A549 (cell line): ENCODE data around the gene SCFD1. TPM values are rescaled to one million over a fixed set of nuclear protein-coding genes. Genes with fewer than 3 reads are reported as not detected.

Experiments used
- ATAC-seq, 2 experiments: fragments of 200-7000 bp in 1 of 2; fragments of >200 bp in 1 of 2; cut with Nextera tagmentation in 1 of 2; cut with Tn5 transposase in 1 of 2; 3 replicates each; pipeline versions ENCODE4 v1.8.0 to v1.9.1; 2018 to 2020; ENCODE audit warnings: mild to moderate bottlenecking in 1 of 2, moderate library complexity in 1 of 2
- CTCF ChIA-PET: fragments of 300-600 bp; sonication (Branson Sonifier 250); formaldehyde crosslinking; extraction: SDS; loops from one replicate; lab custom pipeline; 2021; ENCODE audit warnings: antibody characterized with exemption, inconsistent platforms; lab: Yijun Ruan, JAX
- POLR2A ChIA-PET: fragments of 350-600 bp; formaldehyde crosslinking; extraction: SDS; loops from one replicate; lab custom pipeline; 2021; ENCODE audit warnings: antibody characterized with exemption, inconsistent platforms; lab: Yijun Ruan, JAX
- DNase-seq, 2 experiments: peaks; one replicate each; pipeline versions ENCODE4 v3.0.0 to v3.0.0-alpha.2; 2011 to 2016; ENCODE audit warnings: low read depth in 1 of 2, low spot score in 1 of 2
- FAIRE-seq: peaks from 2 replicates; lab custom pipeline; 2011; peaks lifted over from hg19 to GRCh38; lab: Jason Lieb, UNC
- H3K27ac ChIP-seq, 2 experiments: fragments of >200 bp; sonication (Bioruptor Twin); formaldehyde crosslinking; 3 replicates each; pipeline ENCODE4 v1.5.1; 2016 to 2017
- H3K4me1 ChIP-seq: fragments of >200 bp; sonication (Bioruptor Twin); formaldehyde crosslinking; 3 replicates; pipeline ENCODE4 v1.6.1; 2016
- H3K4me2 ChIP-seq: fragments of >200 bp; sonication (Bioruptor Twin); formaldehyde crosslinking; 3 replicates; pipeline ENCODE4 v1.6.1; 2016
- H3K4me3 ChIP-seq: fragments of >200 bp; sonication (Bioruptor Twin); formaldehyde crosslinking; 3 replicates; pipeline ENCODE4 v1.5.1; 2016
- H3K9me3 ChIP-seq: fragments of >200 bp; sonication (Bioruptor Twin); formaldehyde crosslinking; 3 replicates; pipeline ENCODE4 v1.6.1; 2016
- CBX8 ChIP-seq: fragments of 200-600 bp; sonication (generic); IDR thresholded peaks from 2 replicates; pipeline ENCODE4 v1.6.1; 2016
- CHD2 ChIP-seq: fragments of 150-350 bp; IDR thresholded peaks from 2 replicates; pipeline ENCODE4 v1.6.1; 2014; ENCODE audit warnings: low read length; ENCODE audit not compliant: partially characterized antibody
- CHD4 ChIP-seq: fragments of 200-600 bp; sonication (generic); IDR thresholded peaks from 2 replicates; pipeline ENCODE4 v1.6.1; 2016; ENCODE audit warnings: antibody characterized with exemption, mild to moderate bottlenecking, borderline replicate concordance
- ELK1 ChIP-seq: fragments of 150-350 bp; IDR thresholded peaks from 2 replicates; pipeline ENCODE4 v1.6.1; 2014; ENCODE audit warnings: low read depth, mild to moderate bottlenecking, low read length
- FOSL2 ChIP-seq, 2 experiments: fragments of 450-650 bp in 1 of 2; fragments of >200 bp in 1 of 2; sonication (Bioruptor Twin) in 1 of 2; formaldehyde crosslinking; IDR thresholded peaks; 2 replicates each; pipeline versions ENCODE4 v1.5.0 to v1.6.1; 2016 to 2020; ENCODE audit warnings: mild to moderate bottlenecking in 1 of 2, moderate library complexity in 1 of 2
- KDM5A ChIP-seq: fragments of 200-600 bp; sonication (generic); IDR thresholded peaks from 2 replicates; pipeline ENCODE4 v1.6.1; 2016; ENCODE audit warnings: antibody characterized with exemption, mild to moderate bottlenecking
- NR3C1 ChIP-seq: fragments of >200 bp; sonication (Bioruptor Twin); formaldehyde crosslinking; IDR thresholded peaks from 3 replicates; pipeline ENCODE4 v1.6.1; 2017
- ZSCAN20 ChIP-seq: fragments of 250-450 bp; sonication (Bioruptor Pico); IDR thresholded peaks from 2 replicates; pipeline ENCODE4 v1.8.0; 2022; ENCODE audit warnings: mild to moderate bottlenecking, moderate library complexity
- WGBS: methylation state at CpG from one replicate; pipeline ENCODE4 v1.1.6; 2017; ENCODE audit errors: missing lambda C conversion rate; 5-methylcytosine and 5-hydroxymethylcytosine counted together
- polyA plus RNA-seq, 4 experiments: library from polyadenylated mRNA; depleted of rRNA in 3 of 4; stranded (reverse); fragments of >200 nt; fragmentation: RNase III in 1 of 4; extraction: RNeasy Plus Mini Kit Qiagen cat#74134 plus additional on column Dnase treatment in 1 of 4; gene quantifications; 2 replicates in 3 of 4; 3 replicates in 1 of 4; pipeline ENCODE4 v1.2.3, GENCODE V29; 2011 to 2017

The SCFD1 gene
- polyA plus RNA-seq, 2 of the 4 experiments (the other 2 are of a cell fraction) = 52.1 to 158 TPM

GRCh38 chr14:30771595-30771994 is 149.5 kb downstream of the SCFD1 start:
- H3K4me1 ChIP-seq = no peaks in the 10 kb centered on the region

GRCh38 chr14:30779210-30779609 is 157.1 kb downstream of the SCFD1 start:
- no peak for TF ChIP-seq CHD2
- TF ChIP-seq FOSL2 (IDR thresholded peaks at IDR 0.05) = no peak
- peak; percentile 26; the same call in 1 of the 2 replicates for TF ChIP-seq FOSL2 (CRISPR knock-in tag; IDR thresholded peaks at IDR 0.05)
- H3K4me3 ChIP-seq = no peak overlapping the region
- POLR2A ChIA-PET = no interaction called here
- no peaks in the 10 kb centered on the region for H3K9me3 ChIP-seq
- H3K27ac ChIP-seq = no peak overlapping the region
- H3K4me1 ChIP-seq = no peaks in the 10 kb centered on the region
- no peak for FAIRE-seq
- H3K4me2 ChIP-seq = no peak overlapping the region
- CTCF ChIA-PET = no interaction called here
- peak in 1 of 2 experiments; percentile 4 for DNase-seq
- no peak for ATAC-seq

More at GRCh38 chr14:30771595-30771994, 149.5 kb downstream of the SCFD1 start:
- WGBS = 16% methylated on average over 5 of the region's 5 CpGs
- Histone ChIP-seq H3K4me3 (no peak overlapping the region), H3K4me2 (no peak overlapping the region), H3K9me3 (no peaks in the 10 kb centered on the region; the same call in 2 of the 3 replicates), H3K27ac (no peak overlapping the region)
- no peak; the same call in 1 of the 2 replicates for TF ChIP-seq CBX8
- TF ChIP-seq CHD4 = no peak
- TF ChIP-seq ZSCAN20 = no peak
- TF ChIP-seq ELK1 = no peak
- TF ChIP-seq KDM5A = no peak
- TF ChIP-seq NR3C1 = no peak
- POLR2A ChIA-PET = no interaction called here
- FAIRE-seq (no peak), DNase-seq (no peak), ATAC-seq (no peak)
- CTCF ChIA-PET = no interaction called here

Other genes starting within 250 kb of the SCFD1 start
- gene G2E3, start 63.2 kb upstream of the SCFD1 start, polyA plus RNA-seq (2011; rRNA removed) = 20.5 and 27.9 TPM in 2 replicates
- gene G2E3, start 63.2 kb upstream of the SCFD1 start, polyA plus RNA-seq (2017; fragmentation: RNase III; extraction: RNeasy Plus Mini Kit Qiagen cat#74134 plus additional on column Dnase treatment) = 18.0 to 22.1 TPM (median 18.2 TPM) in 3 replicates